ENCODE measurements around the gene TMEM232. TPM values are rescaled to one million over a fixed set of nuclear protein-coding genes. Genes with fewer than 3 reads are reported as not detected.

Gene TMEM232
- total and polyA plus RNA-seq, 9 of the 15 experiments (the other 6 are each of a cell fraction or from before 2014, with no cell fraction given) = 0.09 to 2.2 (median 0.41) TPM

DNA sequence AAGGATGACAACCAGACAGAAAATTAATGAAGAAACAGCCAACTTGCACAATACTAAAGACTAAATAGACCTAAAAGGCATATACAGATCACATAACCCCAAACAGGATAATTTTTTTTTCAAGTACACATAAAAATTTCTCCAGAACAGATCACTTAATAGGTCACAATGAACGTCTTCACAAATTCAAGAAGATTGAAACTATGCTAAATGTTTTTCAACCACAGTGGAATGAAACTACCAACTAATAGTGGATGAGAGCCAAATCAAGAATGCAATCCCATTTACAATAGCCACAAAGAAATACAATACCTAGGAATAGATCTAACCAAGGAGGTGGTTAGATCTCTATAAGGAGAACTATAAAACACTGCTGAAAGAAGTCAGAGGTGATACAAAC is 145.8 kb downstream of the TMEM232 start:
- Histone ChIP-seq H3K4me1 (replicated peaks in 1 of 2; ENCODE audit: control insufficient read depth in 2 of 2, insufficient read depth in 2 of 2, low read length in 2 of 2) (no peaks in the 10 kb centered on the region), H3K4me2 (ENCODE audit: insufficient read depth, low read length) (no peak overlapping the region), H3K79me2 (ENCODE audit: control insufficient read depth, insufficient read depth, low read length) (no peaks in the 10 kb centered on the region), H3K27ac (ENCODE audit: extremely low read depth, low read depth, low read length) (no peak overlapping the region), H3K4me3 (no peak overlapping the region), H3K36me3 (ENCODE audit: control insufficient read depth, insufficient read depth, low read length) (no peaks in the 10 kb centered on the region), H3K27me3 (ENCODE audit: control insufficient read depth in 2 of 2, insufficient read depth in 2 of 2, low read length in 2 of 2) (no peaks in the 10 kb centered on the region), H3K9me1 (ENCODE audit: control insufficient read depth, insufficient read depth, low read length) (no peaks in the 10 kb centered on the region), H3K9me3 (replicated peaks; ENCODE audit: control insufficient read depth, insufficient read depth, low read depth, low read length) (no peaks in the 10 kb centered on the region; the same call in 1 of the 2 replicates), H2AFZ (ENCODE audit: low read depth, low read length) (no peak overlapping the region), H3K9ac (ENCODE audit: insufficient read depth in 1 of 2, low read depth in 2 of 2, low read length in 2 of 2) (no peak overlapping the region), H4K20me1 (replicated peaks; ENCODE audit: control insufficient read depth, insufficient read depth, low read length) (no peaks in the 10 kb centered on the region)
- ChIA-PET CTCF (ENCODE audit: low intra/inter-chr PET ratio) (no interaction called here), POLR2A (no interaction called here)
- 0% methylated on average over 1 of the region's 1 CpG for WGBS (ENCODE audit: insufficient coverage, low coverage, missing lambda C conversion rate)
- TF ChIP-seq ZNF644 (tag; IDR thresholded peaks at IDR 0.05; ENCODE audit: low read depth) = no peak
- TF ChIP-seq KLF13 (tag; IDR thresholded peaks at IDR 0.05; ENCODE audit: borderline replicate concordance, low read depth) = no peak
- TF ChIP-seq IFI16 (CRISPR knock-in tag; IDR thresholded peaks at IDR 0.05) = no peak
- no peak for TF ChIP-seq KLF1 (tag; IDR thresholded peaks at IDR 0.05)
- TF ChIP-seq ZFP30 (CRISPR knock-in tag; IDR thresholded peaks at IDR 0.05; ENCODE audit: borderline replicate concordance) = no peak
- no peak for TF ChIP-seq ZNF436 (CRISPR knock-in tag; IDR thresholded peaks at IDR 0.05)
- no peak for TF ChIP-seq HEY1 (CRISPR knock-in tag; IDR thresholded peaks at IDR 0.05; ENCODE audit: borderline replicate concordance)
- TF ChIP-seq, protein P1, sequence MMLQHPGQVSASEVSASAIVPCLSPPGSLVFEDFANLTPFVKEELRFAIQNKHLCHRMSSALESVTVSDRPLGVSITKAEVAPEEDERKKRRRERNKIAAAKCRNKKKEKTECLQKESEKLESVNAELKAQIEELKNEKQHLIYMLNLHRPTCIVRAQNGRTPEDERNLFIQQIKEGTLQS (IDR thresholded peaks at IDR 0.05) = no peak
- TF ChIP-seq, protein P1 (CRISPR knock-in tag; conservative IDR thresholded peaks at IDR 0.05) = no peak
- TF ChIP-seq LARP7 (IDR thresholded peaks at IDR 0.05) = no peak
- no peak for TF ChIP-seq BDP1 (IDR thresholded peaks at IDR 0.05; ENCODE audit: insufficient read depth, insufficient read length)
- no peak for TF ChIP-seq ARID2 (IDR thresholded peaks at IDR 0.05)
- TF ChIP-seq RFX1 (IDR thresholded peaks at IDR 0.05) = no peak
- TF ChIP-seq, protein P2, sequence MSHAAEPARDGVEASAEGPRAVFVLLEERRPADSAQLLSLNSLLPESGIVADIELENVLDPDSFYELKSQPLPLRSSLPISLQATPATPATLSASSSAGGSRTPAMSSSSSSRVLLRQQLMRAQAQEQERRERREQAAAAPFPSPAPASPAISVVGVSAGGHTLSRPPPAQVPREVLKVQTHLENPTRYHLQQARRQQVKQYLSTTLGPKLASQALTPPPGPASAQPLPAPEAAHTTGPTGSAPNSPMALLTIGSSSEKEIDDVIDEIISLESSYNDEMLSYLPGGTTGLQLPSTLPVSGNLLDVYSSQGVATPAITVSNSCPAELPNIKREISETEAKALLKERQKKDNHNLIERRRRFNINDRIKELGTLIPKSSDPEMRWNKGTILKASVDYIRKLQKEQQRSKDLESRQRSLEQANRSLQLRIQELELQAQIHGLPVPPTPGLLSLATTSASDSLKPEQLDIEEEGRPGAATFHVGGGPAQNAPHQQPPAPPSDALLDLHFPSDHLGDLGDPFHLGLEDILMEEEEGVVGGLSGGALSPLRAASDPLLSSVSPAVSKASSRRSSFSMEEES (CRISPR knock-in tag; IDR thresholded peaks at IDR 0.05) = no peak
- TF ChIP-seq ZNF311 (CRISPR knock-in tag; IDR thresholded peaks at IDR 0.05) = no peak
- TF ChIP-seq, protein P3, sequence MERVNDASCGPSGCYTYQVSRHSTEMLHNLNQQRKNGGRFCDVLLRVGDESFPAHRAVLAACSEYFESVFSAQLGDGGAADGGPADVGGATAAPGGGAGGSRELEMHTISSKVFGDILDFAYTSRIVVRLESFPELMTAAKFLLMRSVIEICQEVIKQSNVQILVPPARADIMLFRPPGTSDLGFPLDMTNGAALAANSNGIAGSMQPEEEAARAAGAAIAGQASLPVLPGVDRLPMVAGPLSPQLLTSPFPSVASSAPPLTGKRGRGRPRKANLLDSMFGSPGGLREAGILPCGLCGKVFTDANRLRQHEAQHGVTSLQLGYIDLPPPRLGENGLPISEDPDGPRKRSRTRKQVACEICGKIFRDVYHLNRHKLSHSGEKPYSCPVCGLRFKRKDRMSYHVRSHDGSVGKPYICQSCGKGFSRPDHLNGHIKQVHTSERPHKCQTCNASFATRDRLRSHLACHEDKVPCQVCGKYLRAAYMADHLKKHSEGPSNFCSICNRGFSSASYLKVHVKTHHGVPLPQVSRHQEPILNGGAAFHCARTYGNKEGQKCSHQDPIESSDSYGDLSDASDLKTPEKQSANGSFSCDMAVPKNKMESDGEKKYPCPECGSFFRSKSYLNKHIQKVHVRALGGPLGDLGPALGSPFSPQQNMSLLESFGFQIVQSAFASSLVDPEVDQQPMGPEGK (CRISPR knock-in tag; IDR thresholded peaks at IDR 0.05; ENCODE audit: borderline replicate concordance) = no peak
- no peak for TF ChIP-seq SMAD2 (IDR thresholded peaks at IDR 0.05; ENCODE audit: low read depth, low read length)
- no peak for FAIRE-seq
- DNase-seq (ENCODE audit: extremely low read depth in 1 of 4, low spot score in 3 of 4) = no peak
- in situ Hi-C loops (cut with MboI) (no loop called here), intact Hi-C loops (cut with micrococcal nuclease) (no loop called here)
- no TSS peak for BruUV-seq (replicated peaks)
- ATAC-seq = no peak
